GM15510 (cell line): ENCODE results near the gene FKBP5.

Experiments
- POLR2A ChIP-seq: IDR thresholded peaks from 3 replicates; pipeline ENCODE4 v1.6.1; 2011; ENCODE audit warnings: borderline replicate concordance; ENCODE audit not compliant: insufficient read length; ENCODE audit errors: extremely low read depth

Gene FKBP5

DNA sequence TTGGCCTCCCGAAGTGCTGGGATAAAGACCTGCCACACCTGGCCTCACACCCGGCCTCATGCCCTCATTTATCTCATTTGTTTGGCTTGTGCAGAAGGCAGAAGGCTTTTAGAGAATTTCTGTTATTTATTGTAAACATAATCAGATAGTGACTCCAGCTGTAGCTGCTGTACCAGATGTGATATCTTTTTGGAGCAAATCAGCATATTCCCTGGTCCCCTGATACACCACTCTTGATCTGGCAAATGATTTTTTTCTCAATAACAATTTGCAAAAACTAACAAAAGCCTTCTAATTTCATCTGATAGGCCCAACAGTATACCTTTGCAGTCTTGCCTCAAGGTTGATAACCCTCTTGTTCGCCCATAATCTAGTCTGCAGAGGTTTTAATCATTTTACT lies 149.5 kb downstream of the FKBP5 start:
- no peak for TF ChIP-seq POLR2A

DNA sequence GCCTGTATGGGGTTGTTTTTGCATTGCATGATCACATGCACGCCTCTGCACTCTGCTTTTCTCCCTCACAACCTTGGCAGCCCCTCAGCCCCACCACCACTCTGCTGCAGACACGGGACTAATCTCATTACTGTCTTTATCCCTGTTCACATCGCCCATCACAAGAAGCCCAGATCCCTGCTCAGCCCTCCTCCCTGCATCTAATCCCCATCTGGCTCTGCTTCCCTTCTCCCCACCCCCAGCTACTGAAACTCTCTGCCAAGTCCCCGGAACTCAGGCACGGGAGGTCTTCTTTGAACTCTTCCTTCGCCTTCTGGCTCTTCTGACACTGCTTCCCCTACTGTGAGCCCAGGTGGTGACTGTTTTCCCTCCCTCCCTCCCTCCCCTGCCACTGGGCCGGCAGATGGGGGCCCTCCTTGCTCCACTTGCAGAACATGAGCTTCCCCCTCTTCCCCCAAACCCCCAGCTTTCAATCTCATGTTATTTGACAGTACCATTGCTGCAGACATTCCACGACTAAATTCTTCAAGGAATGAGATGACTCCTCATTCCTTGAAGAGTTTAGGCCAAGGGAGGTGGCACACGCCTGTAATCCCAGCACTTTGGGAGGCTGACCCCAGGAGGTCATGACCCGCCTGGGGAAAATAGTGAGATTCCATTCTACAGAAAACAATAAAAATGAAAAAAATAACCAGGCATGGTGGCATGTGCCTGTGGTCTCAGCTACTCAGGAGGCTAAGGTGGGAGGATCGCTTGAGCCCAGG lies 154.1 kb downstream of the FKBP5 start:
- no peak for TF ChIP-seq POLR2A

DNA sequence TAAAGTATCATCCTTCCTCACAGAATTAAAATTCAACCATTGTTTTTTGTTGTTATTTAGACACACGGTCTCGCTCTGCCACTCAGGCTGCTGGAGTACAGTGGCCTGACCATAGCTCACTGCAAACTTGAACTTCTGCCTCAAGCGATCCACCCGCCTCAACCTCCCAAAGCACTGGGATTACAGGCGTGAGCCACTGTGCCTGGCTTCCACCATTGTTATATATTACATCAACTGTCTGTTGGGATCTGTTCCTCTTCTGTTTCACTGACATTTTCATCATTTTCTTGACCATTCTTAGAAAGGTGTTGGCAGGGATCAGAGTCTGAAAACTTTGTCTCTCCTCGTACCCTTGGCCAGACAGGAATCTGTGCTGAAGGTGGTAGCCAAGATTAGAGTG lies 154.7 kb downstream of the FKBP5 start:
- TF ChIP-seq POLR2A: no peak

DNA sequence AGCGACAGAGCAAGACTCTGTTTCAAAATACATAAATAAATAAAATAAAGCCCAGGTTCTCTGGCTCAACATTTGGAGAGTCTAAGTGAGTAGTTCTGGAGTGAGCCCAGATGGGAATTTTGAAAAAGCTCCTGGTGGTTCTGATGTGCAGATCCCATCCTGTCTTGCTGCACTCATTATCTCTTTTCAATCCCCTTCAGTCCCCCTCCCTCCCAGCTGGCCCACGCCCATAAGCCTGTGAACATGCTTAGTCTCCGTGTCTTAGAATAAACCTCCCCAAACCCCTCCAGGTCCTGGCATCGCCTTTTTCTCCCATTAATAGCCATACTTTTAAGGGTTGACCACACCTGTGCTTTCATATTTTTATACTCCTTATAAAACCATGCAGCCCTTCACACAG lies 156.6 kb downstream of the FKBP5 start:
- no peak for TF ChIP-seq POLR2A

DNA sequence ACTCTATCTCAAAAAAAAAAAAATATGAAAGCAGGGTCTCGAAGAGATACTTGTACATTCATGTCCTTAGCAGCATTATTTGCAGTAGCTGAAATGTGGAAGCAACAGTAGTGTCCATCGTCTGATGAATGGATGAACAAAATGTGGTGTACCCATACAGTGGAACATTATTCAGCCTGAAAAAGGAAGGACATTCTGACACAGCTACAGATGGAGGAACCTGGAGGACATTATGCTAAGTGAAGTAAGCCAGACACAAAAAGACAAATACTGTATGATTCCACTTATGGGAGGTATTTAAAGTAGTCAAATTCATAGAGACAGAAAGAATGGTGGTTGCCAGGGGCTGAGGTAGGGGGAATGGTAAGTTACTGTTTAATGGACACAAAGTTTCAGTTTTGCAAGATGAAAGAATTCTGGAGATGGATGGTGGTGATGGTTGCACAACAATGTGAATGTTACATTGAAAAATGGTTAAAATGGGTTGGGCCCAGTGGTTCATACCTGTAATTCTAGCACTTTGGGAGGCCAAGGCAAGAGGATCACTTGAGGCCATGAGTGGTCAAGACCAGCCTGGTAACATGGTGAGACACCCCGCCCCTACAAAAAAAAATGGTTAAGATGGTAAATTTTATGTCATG lies 164.2 kb downstream of the FKBP5 start:
- TF ChIP-seq POLR2A: no peak
